Measurements from ENCODE around the gene DDX31. TPM values are rescaled to one million over a fixed set of nuclear protein-coding genes. Genes with fewer than 3 reads are reported as not detected.

Gene DDX31
- total RNA-seq, 1 experiment from 2014 or later = 28.4 TPM

DNA sequence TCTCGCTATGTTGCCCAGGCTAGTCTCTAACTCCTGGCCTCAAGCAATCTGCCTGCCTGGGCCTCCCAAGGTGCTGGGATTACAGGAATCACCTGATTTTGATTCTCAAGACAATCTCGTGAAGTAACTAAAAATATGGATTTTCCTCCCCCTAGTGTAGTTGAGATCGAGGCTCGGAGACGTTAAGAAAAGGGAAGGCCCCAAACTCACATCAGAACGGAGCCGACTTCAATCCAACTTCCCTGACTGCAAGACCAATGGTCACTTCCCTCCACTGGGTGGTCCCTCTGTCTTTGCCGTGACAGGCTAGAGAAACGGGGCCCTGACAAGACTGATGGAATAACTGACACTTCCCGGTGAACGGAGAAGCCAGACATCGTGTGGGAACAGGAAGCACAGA, 59.1 kb downstream of the DDX31 start:
- no peak overlapping the region for H3K27ac ChIP-seq (ENCODE audit: insufficient read length, low read depth, low read length)
- H3K18ac ChIP-seq (ENCODE audit: insufficient read length, low read depth, low read length) = no peak overlapping the region
- H3K4me1 Mint-ChIP-seq = peaks cover 22 to 29% of the 10 kb centered on the region in 2 experiments
- WGBS (ENCODE audit: extremely low coverage, insufficient read length, low lambda C conversion rate) = no CpG with 5 or more reads among the region's 12 CpGs
- no peaks in the 10 kb centered on the region for H3K27me3 ChIP-seq (ENCODE audit: insufficient read depth, low read length)
- H3K27me3 Mint-ChIP-seq (ENCODE audit: low read depth) = no peaks in the 10 kb centered on the region; the same call in 1 of the 2 replicates
- H2BK5ac ChIP-seq (ENCODE audit: insufficient read length, low read length) = no peak overlapping the region
- H4K5ac ChIP-seq (ENCODE audit: insufficient read length, low read depth, low read length) = no peak overlapping the region
- no peak for TF ChIP-seq CTCF (conservative IDR thresholded peaks at IDR 0.05)
- no peaks in the 10 kb centered on the region for H3K9me3 Mint-ChIP-seq
- H3K36me3 Mint-ChIP-seq (ENCODE audit: insufficient read depth in 1 of 3, low read depth in 3 of 3) = peaks cover 26 to 80% (median 54%) of the 10 kb centered on the region in 3 experiments
- no peak overlapping the region for H3K4ac ChIP-seq (ENCODE audit: low read depth, low read length)
- no peak for DNase-seq
- H3K23ac ChIP-seq (ENCODE audit: insufficient read length, low read depth, low read length) = no peak overlapping the region
- H2BK12ac ChIP-seq (ENCODE audit: insufficient read length, low read depth, low read length) = no peak overlapping the region
- no peak overlapping the region for H2AFZ ChIP-seq (ENCODE audit: low read length)
- peak overlapping the region in 2 of 3 experiments; percentile 73 to 90; a peak in 3 of 7 replicates for H3K27ac Mint-ChIP-seq
- H3K9me3 ChIP-seq (ENCODE audit: control insufficient read depth, low read depth, low read length) = no peaks in the 10 kb centered on the region
- H2BK120ac ChIP-seq (ENCODE audit: low read depth, low read length, poor library complexity, severe bottlenecking) = no peak overlapping the region
- H3T11ph ChIP-seq (ENCODE audit: low read length) = no peak overlapping the region
- no peak overlapping the region for H2AK5ac ChIP-seq (ENCODE audit: insufficient read length, low read length)
- no peaks in the 10 kb centered on the region for H3K23me2 ChIP-seq (ENCODE audit: insufficient read length, low read depth, low read length, poor library complexity, severe bottlenecking)
- H3K56ac ChIP-seq (ENCODE audit: insufficient read length, low read depth, low read length) = no peak overlapping the region
- no peak overlapping the region for H3K9ac ChIP-seq (ENCODE audit: extremely low read depth, insufficient read length, low read length)
- no peaks in the 10 kb centered on the region for H3K79me2 ChIP-seq (ENCODE audit: insufficient read depth, low read length)
- no peak overlapping the region for H3K4me3 Mint-ChIP-seq
- no peaks in the 10 kb centered on the region for H4K20me1 ChIP-seq (ENCODE audit: control insufficient read depth, insufficient read depth, insufficient read length)
- no peak overlapping the region for H2BK15ac ChIP-seq (ENCODE audit: low read depth, low read length)
- H3K79me1 ChIP-seq (ENCODE audit: insufficient read depth, low read depth, low read length, poor library complexity, severe bottlenecking) = no peaks in the 10 kb centered on the region
- H3K4me2 ChIP-seq (ENCODE audit: insufficient read depth, insufficient read length, low read length) = no peak overlapping the region
- no peak overlapping the region for H2BK20ac ChIP-seq (ENCODE audit: low read depth, low read length, poor library complexity, severe bottlenecking)
- no peaks in the 10 kb centered on the region for H3K4me1 ChIP-seq (ENCODE audit: insufficient read depth, low read length)
- H4K91ac ChIP-seq (ENCODE audit: insufficient read length, low read depth, low read length) = no peak overlapping the region
- H4K8ac ChIP-seq (replicated peaks; ENCODE audit: insufficient read length, low read depth, low read length) = no peak overlapping the region
- no peak overlapping the region for H3K14ac ChIP-seq (ENCODE audit: insufficient read depth, low read length)
